ENCODE measurements around the gene MTG1. TPM values are rescaled to one million over a fixed set of nuclear protein-coding genes. Genes with fewer than 3 reads are reported as not detected.

Gene MTG1
- total and polyA plus RNA-seq, 2 donors: 32.0 to 34.5 TPM

DNA sequence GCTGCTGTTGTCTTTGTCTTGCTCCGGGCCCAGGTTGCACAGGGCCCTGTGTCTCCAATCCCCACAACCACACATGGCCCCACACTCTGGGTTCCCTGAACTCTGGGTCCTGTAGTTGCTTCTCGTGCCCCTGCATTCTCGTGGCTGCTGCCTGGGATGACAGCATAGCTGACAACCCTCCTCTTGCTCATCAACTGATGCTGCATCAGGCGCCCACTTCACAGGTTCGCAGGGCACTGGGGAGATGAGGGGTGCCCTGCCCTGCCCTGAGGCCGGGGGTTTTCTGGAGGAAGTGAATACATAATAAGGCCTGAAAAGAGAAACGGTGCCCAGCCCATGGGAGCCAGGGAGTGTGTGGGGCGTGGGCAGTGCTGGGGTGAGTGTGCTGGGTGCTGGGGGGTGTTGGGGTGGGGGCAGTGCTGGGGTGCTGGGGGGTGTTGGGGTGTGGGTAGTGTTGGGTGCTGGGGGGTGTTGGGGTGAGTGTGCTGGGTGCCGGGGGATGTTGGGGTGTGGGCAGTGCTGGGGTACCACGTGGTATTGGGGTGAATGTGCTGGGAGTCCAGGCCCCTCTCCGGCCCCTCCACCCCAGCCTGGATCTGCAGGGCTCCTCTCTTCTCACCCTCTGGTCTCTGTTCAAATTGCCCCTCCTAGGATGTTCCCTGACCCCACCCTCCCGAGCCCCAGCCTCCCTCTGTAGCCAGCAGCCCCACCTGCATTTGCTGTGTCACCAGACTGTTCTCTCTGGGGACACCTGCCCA lies 2.0 kb upstream of the MTG1 start:
- Histone ChIP-seq H3K36me3 (ENCODE audit: insufficient read depth) (no peaks in the 10 kb centered on the region), H3K4me1 (ENCODE audit: insufficient read depth) (no peaks in the 10 kb centered on the region), H3K4me3 (ENCODE audit: low read depth, low read length) (no peak overlapping the region), H3K27ac (ENCODE audit: low read depth) (no peak overlapping the region)
- WGBS: 89% methylated on average over 12 of the region's 12 CpGs
- no peak for DNase-seq (ENCODE audit: extremely low spot score)

- 32% methylated on average over 27 of the region's 27 CpGs for WGBS
- Histone ChIP-seq H3K4me3 (ENCODE audit: low read depth, low read length) (peak overlapping the region; percentile 85), H3K4me1 (ENCODE audit: insufficient read depth) (no peaks in the 10 kb centered on the region), H3K36me3 (ENCODE audit: insufficient read depth) (no peaks in the 10 kb centered on the region), H3K27ac (ENCODE audit: low read depth) (no peak overlapping the region)
- no peak for DNase-seq (ENCODE audit: extremely low spot score)
Measured at GRCh38 chr10:133393401-133394063, 425 bp upstream of the MTG1 start.

- no peaks in the 10 kb centered on the region for H3K4me1 ChIP-seq (ENCODE audit: insufficient read depth)
- no peak overlapping the region for H3K27ac ChIP-seq (ENCODE audit: low read depth)
- peak overlapping the region; percentile 85 for H3K4me3 ChIP-seq (ENCODE audit: low read depth, low read length)
- no peak for DNase-seq (ENCODE audit: extremely low spot score)
- 26% methylated on average over 21 of the region's 21 CpGs for WGBS
- H3K36me3 ChIP-seq (ENCODE audit: insufficient read depth): no peaks in the 10 kb centered on the region
Measured at GRCh38 chr10:133394801-133395221, 854 bp downstream of the MTG1 start.

DNA sequence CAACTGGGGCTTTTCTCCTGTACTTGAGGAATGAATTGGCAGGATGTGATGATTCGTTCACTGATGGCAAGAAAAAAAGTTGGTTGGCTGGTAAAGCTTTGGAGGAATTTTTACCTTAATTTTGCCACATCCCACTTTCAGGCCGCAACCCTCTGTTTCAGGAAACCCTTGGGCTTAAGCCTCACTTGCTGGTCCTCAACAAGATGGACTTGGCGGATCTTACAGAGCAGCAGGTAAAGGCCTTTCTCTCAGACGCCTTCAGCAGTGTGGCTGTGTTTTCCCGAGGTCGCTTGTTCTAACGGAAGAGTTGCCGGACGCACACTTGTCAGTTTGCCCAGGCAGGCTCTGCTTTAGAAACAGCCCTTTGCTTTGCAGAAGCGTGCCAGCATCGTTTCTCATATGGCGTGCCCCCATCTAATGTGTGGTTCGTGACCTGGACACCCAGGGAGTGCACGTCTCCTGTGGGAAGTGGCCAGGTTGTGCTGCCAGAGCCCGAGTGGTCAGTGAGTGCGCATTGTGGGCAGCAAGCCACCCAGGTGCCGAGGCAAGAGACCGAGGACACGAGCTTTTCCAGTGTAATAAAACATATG lies 2.2 kb downstream of the MTG1 start:
- Histone ChIP-seq H3K4me3 (ENCODE audit: low read depth, low read length) (no peak overlapping the region), H3K27ac (ENCODE audit: low read depth) (no peak overlapping the region), H3K4me1 (ENCODE audit: insufficient read depth) (no peaks in the 10 kb centered on the region), H3K36me3 (ENCODE audit: insufficient read depth) (no peaks in the 10 kb centered on the region)
- DNase-seq (ENCODE audit: extremely low spot score): no peak
- 94% methylated on average over 19 of the region's 19 CpGs for WGBS

GRCh38 chr10:133397938-133398337 lies 4.0 kb downstream of the MTG1 start:
- Histone ChIP-seq H3K27ac (ENCODE audit: low read depth) (no peak overlapping the region), H3K4me1 (ENCODE audit: insufficient read depth) (no peaks in the 10 kb centered on the region), H3K4me3 (ENCODE audit: low read depth, low read length) (no peak overlapping the region), H3K36me3 (ENCODE audit: insufficient read depth) (no peaks in the 10 kb centered on the region)
- 96% methylated on average over 7 of the region's 7 CpGs for whole genome bisulfite sequencing
- no peak for DNase-seq (ENCODE audit: extremely low spot score)

DNA sequence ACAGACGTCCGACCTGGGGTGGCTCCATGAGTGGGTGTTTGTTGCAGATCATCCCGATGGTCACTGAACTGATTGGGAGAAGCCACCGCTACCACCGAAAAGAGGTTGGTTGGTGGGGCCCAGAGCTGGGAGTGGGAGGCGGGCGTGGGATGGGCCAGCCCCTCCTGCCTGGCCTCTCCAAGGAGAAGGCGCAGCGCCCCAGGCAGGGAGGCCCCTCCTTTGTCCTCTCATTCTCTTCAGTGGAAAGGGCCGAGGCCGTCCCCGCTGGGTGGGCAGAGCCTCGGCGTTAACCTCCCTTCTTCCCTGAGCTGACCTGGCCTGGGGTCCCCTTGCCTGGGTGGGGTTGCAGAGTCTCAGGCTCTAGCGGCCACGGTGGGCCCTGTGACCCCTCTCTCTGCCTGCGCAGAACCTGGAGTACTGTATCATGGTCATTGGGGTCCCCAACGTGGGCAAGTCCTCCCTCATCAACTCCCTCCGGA lies 5.2 kb downstream of the MTG1 start:
- DNase-seq (ENCODE audit: extremely low spot score): no peak
- 95% methylated on average over 19 of the region's 19 CpGs for WGBS
- Histone ChIP-seq H3K36me3 (ENCODE audit: insufficient read depth) (no peaks in the 10 kb centered on the region), H3K27ac (ENCODE audit: low read depth) (no peak overlapping the region), H3K4me3 (ENCODE audit: low read depth, low read length) (no peak overlapping the region), H3K4me1 (ENCODE audit: insufficient read depth) (no peaks in the 10 kb centered on the region)

- H3K4me3 ChIP-seq (ENCODE audit: low read depth, low read length): no peak overlapping the region
- no peaks in the 10 kb centered on the region for H3K4me1 ChIP-seq (ENCODE audit: insufficient read depth)
- no peaks in the 10 kb centered on the region for H3K36me3 ChIP-seq (ENCODE audit: insufficient read depth)
- 92% methylated on average over 10 of the region's 10 CpGs for WGBS
- no peak for DNase-seq (ENCODE audit: extremely low spot score)
- no peak overlapping the region for H3K27ac ChIP-seq (ENCODE audit: low read depth)
Measured at GRCh38 chr10:133400624-133401424, 6.9 kb downstream of the MTG1 start.

- H3K27ac ChIP-seq (ENCODE audit: low read depth): no peak overlapping the region
- 94% methylated on average over 12 of the region's 12 CpGs for WGBS
- DNase-seq (ENCODE audit: extremely low spot score): no peak
- H3K4me1 ChIP-seq (ENCODE audit: insufficient read depth): no peaks in the 10 kb centered on the region
- no peak overlapping the region for H3K4me3 ChIP-seq (ENCODE audit: low read depth, low read length)
- H3K36me3 ChIP-seq (ENCODE audit: insufficient read depth): no peaks in the 10 kb centered on the region
Measured at GRCh38 chr10:133401500-133401899, 7.5 kb downstream of the MTG1 start.

- DNase-seq (ENCODE audit: extremely low spot score): no peak
- WGBS: 96% methylated on average over 21 of the region's 21 CpGs
- Histone ChIP-seq H3K4me1 (ENCODE audit: insufficient read depth) (no peaks in the 10 kb centered on the region), H3K4me3 (ENCODE audit: low read depth, low read length) (no peak overlapping the region), H3K27ac (ENCODE audit: low read depth) (no peak overlapping the region), H3K36me3 (ENCODE audit: insufficient read depth) (no peaks in the 10 kb centered on the region)
Measured at GRCh38 chr10:133401981-133402725, 8.2 kb downstream of the MTG1 start.

- H3K4me3 ChIP-seq (ENCODE audit: low read depth, low read length): no peak overlapping the region
- 89% methylated on average over 16 of the region's 16 CpGs for WGBS
- H3K4me1 ChIP-seq (ENCODE audit: insufficient read depth): no peaks in the 10 kb centered on the region
- H3K36me3 ChIP-seq (ENCODE audit: insufficient read depth): no peaks in the 10 kb centered on the region
- no peak overlapping the region for H3K27ac ChIP-seq (ENCODE audit: low read depth)
- DNase-seq (ENCODE audit: extremely low spot score): no peak
Measured at GRCh38 chr10:133403359-133403758, 9.4 kb downstream of the MTG1 start.

GRCh38 chr10:133403784-133404183 lies 9.8 kb downstream of the MTG1 start:
- DNase-seq (ENCODE audit: extremely low spot score): no peak
- Histone ChIP-seq H3K36me3 (ENCODE audit: insufficient read depth) (no peaks in the 10 kb centered on the region), H3K4me3 (ENCODE audit: low read depth, low read length) (no peak overlapping the region), H3K4me1 (ENCODE audit: insufficient read depth) (no peaks in the 10 kb centered on the region), H3K27ac (ENCODE audit: low read depth) (no peak overlapping the region)
- WGBS: 91% methylated on average over 5 of the region's 5 CpGs

DNA sequence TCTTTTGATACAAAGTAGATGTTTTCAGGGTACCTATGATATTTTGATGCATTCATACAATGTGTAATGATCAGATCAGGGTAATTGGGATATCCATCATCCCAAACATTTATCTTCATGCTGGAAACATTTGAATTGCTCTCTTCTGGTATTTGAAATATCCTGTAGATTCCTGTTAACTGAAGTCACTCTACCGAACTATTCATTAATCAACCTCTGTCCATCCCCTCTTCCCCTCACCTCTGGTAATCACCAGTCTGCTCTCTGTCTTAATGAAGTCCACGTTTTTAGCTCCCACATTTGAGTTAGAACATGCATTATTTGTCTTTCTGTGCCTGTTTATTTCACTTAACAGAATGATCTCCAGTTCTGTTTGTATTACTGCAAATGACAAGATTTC lies 11.3 kb downstream of the MTG1 start:
- Histone ChIP-seq H3K4me1 (ENCODE audit: insufficient read depth) (no peaks in the 10 kb centered on the region), H3K27ac (ENCODE audit: low read depth) (no peak overlapping the region), H3K36me3 (ENCODE audit: insufficient read depth) (no peaks in the 10 kb centered on the region), H3K4me3 (ENCODE audit: low read depth, low read length) (no peak overlapping the region)
- WGBS: 79% methylated on average over 2 of the region's 2 CpGs
- no peak for DNase-seq (ENCODE audit: extremely low spot score)

Measured in urinary bladder (tissue), 4 donors.